HPDE6-E6E7 (cell line): Measurements from ENCODE around the gene COL21A1.
"Not testable (repeated sequence)": the region's sequence is repeated elsewhere in the genome, so short reads cannot be mapped to it uniquely, and the experiment has no call there.

Experiments
- DNase-seq: peaks from one replicate; pipeline ENCODE4 v3.0.0; 2011; ENCODE audit warnings: missing footprints; ENCODE audit errors: extremely low spot score

The COL21A1 gene

DNA sequence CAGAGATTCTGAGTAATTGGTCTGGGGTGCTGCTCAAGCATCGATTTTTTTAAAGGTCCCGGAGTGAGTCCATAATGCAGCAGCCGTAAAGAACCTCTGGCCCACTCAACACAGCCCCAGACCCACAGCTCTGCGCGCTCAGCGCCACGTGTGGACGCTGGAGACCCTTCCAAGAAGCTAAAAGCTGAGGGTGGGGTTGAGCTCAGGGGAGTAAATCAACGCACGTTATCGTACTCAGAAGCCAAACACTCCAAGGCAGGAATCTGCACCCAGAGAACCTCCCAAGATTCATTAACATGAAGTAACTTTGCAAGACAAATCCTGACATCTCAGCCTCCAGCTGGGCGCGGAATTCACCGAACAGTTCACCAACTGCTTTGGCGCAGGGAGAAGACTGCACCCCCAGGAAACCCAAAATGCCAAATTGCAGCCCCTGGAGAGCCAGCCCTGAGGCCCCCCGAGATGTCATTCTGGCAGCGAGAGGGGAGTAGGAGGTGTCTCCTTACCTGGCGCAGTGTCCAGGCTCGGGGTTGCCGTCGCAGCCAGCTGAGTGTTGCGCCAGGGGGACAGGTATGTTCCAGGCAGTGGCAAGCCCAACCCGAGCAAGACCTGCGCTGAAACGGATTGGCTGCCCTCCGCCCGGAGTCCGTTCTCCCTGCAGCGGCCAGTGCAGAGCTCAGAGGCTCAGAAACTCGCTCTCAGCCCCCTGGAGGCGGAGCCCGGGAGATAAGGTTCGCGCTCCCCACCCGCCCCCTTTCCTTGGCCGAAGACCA lies at the start of gene COL21A1:
Gene COL21A1 (minus strand): TSS at position 700 of the 773 bp plus-strand sequence. CDS start 64,962 bp downstream, outside the sequence.
- no peak for DNase-seq

- DNase-seq = no peak
These were observed 46.4 kb upstream of the COL21A1 start for GRCh38 chr6:56293781-56294180.

- peak; percentile 54 for DNase-seq
These were observed 45.3 kb upstream of the COL21A1 start for GRCh38 chr6:56292505-56293181.

GRCh38 chr6:56291302-56291917 lies 44.0 kb upstream of the COL21A1 start:
- no peak for DNase-seq

DNA sequence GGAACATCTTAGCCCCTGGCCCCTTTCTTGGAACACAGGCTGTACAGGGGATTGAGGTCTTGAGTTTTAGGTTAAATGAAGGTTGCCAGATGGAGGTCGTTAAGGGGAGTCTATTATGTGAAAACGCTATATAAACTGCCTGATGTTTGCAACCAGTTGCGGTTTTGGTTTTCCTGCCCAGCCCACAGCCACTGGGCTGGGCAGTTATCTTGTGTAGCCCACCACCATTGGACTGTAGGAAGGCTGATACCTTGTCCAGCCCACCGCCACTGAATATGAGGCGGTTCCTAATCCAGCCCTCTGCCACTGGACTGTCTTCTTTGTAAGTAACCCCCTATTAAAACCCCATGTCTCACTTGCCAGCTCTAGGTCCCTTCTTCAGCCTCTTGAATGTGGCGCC lies 42.3 kb upstream of the COL21A1 start:
- DNase-seq = no peak

- no peak for DNase-seq
These were observed 41.0 kb upstream of the COL21A1 start for GRCh38 chr6:56288347-56288746.

DNA sequence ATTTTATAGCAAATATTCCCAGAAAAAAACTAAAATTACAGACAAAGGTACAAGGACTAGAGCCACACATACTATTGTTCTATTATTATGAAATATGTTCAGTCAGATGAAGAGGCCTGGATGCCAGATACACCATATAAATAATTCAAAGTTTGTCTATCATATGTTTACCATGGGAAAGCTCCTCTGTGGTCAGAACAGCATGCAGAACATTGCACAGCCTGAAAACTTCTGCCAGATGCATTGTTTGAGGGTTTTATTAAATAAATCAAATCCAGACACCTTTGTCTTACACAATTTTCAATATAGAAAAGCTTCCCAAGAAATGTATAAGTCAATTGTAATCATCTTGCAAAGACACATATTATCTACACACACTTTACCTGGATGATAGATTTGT lies 35.0 kb upstream of the COL21A1 start:
- no peak for DNase-seq

GRCh38 chr6:56280126-56280525 lies 32.7 kb upstream of the COL21A1 start:
- no peak for DNase-seq

GRCh38 chr6:56279331-56280080 lies 32.1 kb upstream of the COL21A1 start:
- DNase-seq = peak; percentile 49

DNA sequence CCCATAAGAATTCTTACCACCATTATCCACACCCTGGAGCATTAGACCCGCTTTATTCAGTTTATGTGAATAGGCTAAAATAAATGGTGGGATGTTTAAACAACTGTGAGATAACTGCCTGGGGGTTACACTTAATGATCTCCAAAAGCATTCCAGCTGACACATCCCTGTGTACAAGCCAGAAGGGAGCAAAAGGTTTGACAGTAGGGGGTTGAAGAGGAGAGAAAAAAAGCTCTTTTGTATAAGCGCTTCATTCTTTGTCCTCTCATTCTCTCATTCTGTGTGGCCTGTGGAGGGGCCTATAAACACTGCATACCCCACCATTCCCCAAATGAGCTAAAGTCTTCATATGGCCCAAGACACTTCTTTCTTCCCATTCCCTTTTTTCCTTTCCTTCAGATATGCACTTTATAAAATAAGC lies 30.8 kb upstream of the COL21A1 start:
- DNase-seq = no peak

DNA sequence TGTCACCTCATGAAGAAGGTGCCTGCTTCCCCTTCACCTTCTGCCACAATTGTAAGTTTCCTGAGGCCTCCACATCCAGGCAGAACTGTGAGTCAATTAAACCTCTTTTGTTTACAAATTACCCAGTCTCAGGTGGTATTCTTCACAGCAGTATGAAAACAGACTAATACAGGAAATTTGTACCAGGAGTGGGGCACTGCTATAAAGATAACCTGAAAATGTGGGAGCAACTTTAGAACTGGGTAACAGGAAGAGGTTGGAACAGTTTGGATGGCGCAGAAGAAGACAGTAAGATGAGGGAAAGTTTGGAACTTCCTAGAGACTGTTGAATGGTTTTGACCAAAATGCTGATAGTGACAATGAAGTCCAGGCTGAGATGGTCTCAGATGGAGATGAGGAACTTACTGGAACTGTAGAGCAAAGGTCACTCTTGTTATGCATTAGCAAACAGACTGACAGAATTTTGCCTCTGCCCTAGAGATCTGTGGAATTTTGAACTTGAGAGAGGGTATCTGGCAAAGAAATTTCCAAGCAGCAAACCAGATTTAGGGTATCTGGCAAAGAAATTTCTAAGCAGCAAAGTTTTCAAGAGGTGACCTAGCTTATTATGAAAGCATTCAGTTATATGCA lies 23.5 kb upstream of the COL21A1 start:
- no peak for DNase-seq

GRCh38 chr6:56268266-56268665 lies 20.9 kb upstream of the COL21A1 start:
- no peak for DNase-seq

GRCh38 chr6:56266011-56266410 lies 18.6 kb upstream of the COL21A1 start:
- no peak for DNase-seq

DNA sequence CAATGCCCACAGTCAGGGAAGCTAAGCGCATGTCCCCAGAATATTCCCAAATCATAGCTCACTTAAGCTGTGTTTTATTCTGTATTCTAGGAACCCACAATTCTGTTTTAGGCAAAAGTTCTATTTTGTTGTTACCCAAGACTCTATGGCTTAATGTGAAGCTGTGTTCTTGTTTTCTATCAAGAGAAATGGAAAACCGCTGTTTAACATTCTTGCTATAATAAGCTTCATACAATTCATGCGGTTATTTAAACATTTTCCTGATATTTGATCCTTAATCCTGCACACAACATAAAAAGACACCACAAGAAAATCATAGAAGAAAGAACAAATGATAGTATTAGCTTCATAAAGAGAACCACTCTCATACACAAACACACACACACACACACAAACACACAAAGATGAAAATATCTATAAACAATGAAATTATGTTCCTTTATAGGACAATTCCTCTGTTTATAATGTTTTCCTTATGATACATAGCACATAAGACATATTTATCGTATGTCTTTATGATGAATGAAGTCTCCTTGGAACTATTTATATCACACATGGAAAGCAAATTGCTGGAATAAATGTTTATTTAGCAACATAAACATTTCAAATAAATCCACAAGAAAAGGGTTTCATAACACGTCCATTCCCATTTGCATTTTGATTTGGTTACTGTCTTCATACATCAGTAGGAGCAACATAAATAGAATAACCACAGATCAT lies 16.4 kb upstream of the COL21A1 start:
- no peak for DNase-seq

GRCh38 chr6:56260593-56260992 lies 13.2 kb upstream of the COL21A1 start:
- DNase-seq = not testable (repeated sequence)

- DNase-seq = peak; percentile 26
These were observed 12.1 kb upstream of the COL21A1 start for GRCh38 chr6:56259234-56260077.

DNA sequence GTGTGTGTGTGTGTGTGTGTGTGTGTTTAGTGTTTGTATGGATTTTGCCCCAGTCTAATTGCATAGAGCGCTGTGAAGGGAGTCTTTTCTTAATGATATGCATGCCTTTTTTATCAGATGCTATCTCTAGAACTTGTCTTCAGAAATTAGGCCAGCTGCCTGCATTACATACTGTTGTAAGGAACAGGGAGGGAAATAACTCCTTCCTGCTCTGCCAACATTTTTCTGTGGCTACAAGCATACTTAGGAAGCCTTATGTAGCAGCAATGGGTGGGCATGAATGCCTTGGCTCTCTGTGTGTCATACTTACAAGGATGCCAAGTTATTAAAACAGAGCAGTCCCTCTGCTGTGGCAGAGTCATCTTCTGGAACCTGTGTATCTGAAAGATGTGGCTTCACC lies 8.0 kb upstream of the COL21A1 start:
- no peak for DNase-seq

DNA sequence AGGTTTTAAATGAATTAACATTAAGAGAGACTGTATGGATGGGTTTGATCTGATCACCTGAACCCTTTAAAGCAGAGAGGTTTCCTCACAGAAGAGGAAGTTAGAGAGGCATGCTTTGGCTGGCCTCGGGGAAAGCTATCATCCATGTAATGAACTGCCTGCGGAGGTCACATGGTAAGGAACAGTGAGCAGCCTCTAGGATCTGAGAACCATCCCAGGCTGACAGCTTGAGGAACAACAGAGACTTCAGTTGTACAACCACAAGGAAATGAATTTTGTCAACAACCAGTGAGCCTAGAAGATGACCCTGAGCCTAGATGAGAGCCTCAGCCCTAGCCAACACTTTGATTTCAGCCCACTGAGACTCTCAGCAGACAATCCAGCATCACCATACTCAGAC lies 2.9 kb upstream of the COL21A1 start:
- no peak for DNase-seq

DNA sequence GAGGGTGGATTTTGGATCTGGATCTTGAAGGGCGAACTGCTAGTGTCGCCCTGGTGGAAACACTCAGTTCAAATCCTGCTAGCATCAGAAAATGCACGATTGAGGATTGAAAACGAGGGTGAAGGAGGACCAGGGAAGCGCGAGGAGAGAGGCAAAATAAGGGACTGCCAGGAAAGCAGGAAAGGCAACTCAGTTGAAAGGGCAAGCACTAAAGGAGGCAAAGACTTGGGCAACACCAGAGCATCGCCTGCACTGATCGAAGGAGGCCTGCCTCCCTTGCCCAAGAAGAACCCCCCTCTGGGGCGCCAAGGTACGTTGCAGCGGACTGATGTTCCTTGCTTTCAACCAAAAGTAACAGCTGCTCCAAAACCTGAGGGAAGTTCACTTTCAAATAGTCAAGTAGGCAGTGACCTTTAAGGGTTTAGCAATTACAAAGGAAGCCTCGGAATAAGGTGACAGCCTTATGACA lies 308 bp upstream of the COL21A1 start:
- no peak for DNase-seq

- no peak for DNase-seq
These were observed 869 bp downstream of the COL21A1 start for GRCh38 chr6:56246541-56246880.
